H1 (cell line): ENCODE data around the gene RARRES1. TPM values are rescaled to one million over a fixed set of nuclear protein-coding genes. Genes with fewer than 3 reads are reported as not detected.

Source experiments
- KDM5A ChIP-seq: fragments of 200-600 bp; IDR thresholded peaks from 2 replicates; pipeline ENCODE4 v1.7.1; 2012; ENCODE audit warnings: mild to moderate bottlenecking, low read length, inconsistent platforms, mixed read lengths
- NANOG ChIP-seq: IDR thresholded peaks from 2 replicates; pipeline ENCODE4 v1.6.1; 2011; ENCODE audit warnings: low read length, low read depth, mild to moderate bottlenecking, inconsistent platforms; ENCODE audit not compliant: insufficient read depth, poor library complexity, severe bottlenecking
- RNF2 ChIP-seq: fragments of 200-900, 300-1000 bp; sonication (generic); IDR thresholded peaks from 2 replicates; pipeline ENCODE4 v1.7.1; 2016; ENCODE audit warnings: borderline replicate concordance, low read depth, mild to moderate bottlenecking, antibody characterized with exemption, low read length; ENCODE audit not compliant: poor library complexity, severe bottlenecking; ENCODE audit errors: missing control alignments
- RXRA ChIP-seq: IDR thresholded peaks from 2 replicates; pipeline ENCODE4 v1.6.1; 2011; ENCODE audit warnings: low read depth, mild to moderate bottlenecking, low read length, moderate library complexity; ENCODE audit not compliant: insufficient read depth
- TAF1 ChIP-seq: IDR thresholded peaks from 2 replicates; pipeline ENCODE4 v1.6.1; 2011; ENCODE audit warnings: mild to moderate bottlenecking, low read depth, low read length
- polyA plus RNA-seq, 7 experiments: library from polyadenylated mRNA; depleted of rRNA in 3 of 7; stranded (reverse) in 5 of 7; unstranded in 2 of 7; fragments of >200 nt in 5 of 7; fragments of 200-250 nt in 2 of 7; gene quantifications; 1 replicate in 5 of 7; 2 replicates in 1 of 7; 4 replicates in 1 of 7; pipeline versions ENCODE4 v1.2.1 to v1.2.3, GENCODE V29; 2011 to 2013; ENCODE audit warnings: missing spikeins in 2 of 7, mixed read lengths in 2 of 7
- total RNA-seq: library from RNA; stranded (reverse); fragmentation: NEBNext Ultra II Directional; extraction: Animal tissue kit (Norgen Biotek cat#: 25700); gene quantifications from 2 replicates; pipeline ENCODE4 v1.2.1, GENCODE V29; 2021

The RARRES1 gene
- total and polyA plus RNA-seq, 2 of the 8 experiments (the other 6 are each of a cell fraction or from before 2014, with no cell fraction given) = 0.26 to 0.71 TPM

- TF ChIP-seq NANOG = no peak
- TF ChIP-seq KDM5A = no peak
- TF ChIP-seq TAF1 = no peak
- TF ChIP-seq RNF2 = no peak
- TF ChIP-seq RXRA = no peak
Observed at GRCh38 chr3:158711886-158712285, 20.4 kb downstream of the RARRES1 start (continued).
